ENCODE data around the gene HORMAD2. TPM values are rescaled to one million over a fixed set of nuclear protein-coding genes. Genes with fewer than 3 reads are reported as not detected.

HORMAD2 gene
- total and polyA plus RNA-seq, 4 donors, result 0.02 to 0.46 TPM; not detected in 2

- H3K36me3 ChIP-seq (ENCODE audit: control insufficient read depth in 4 of 4, insufficient read depth in 4 of 4, low read length in 4 of 4), result no peaks in the 10 kb centered on the region
Measured at GRCh38 chr22:30043161-30043560, 37.1 kb upstream of the HORMAD2 start.

GRCh38 chr22:30044369-30044768 lies 35.9 kb upstream of the HORMAD2 start:
- H3K27ac ChIP-seq (ENCODE audit: low read depth in 1 of 2, low read length in 1 of 2), result no peak overlapping the region

More at GRCh38 chr22:30043161-30043560, 37.1 kb upstream of the HORMAD2 start:
- Histone ChIP-seq H3K9ac (ENCODE audit: insufficient read depth in 1 of 2, low read length in 2 of 2) (no peak overlapping the region), H3K4me1 (ENCODE audit: control insufficient read depth in 5 of 5, insufficient read depth in 5 of 5, low read length in 5 of 5) (peaks cover 0 to 8% (median 0%) of the 10 kb centered on the region in 5 donors), H3K27ac (ENCODE audit: low read depth in 1 of 2, low read length in 1 of 2) (no peak overlapping the region), H3K9me3 (ENCODE audit: control insufficient read depth in 4 of 4, insufficient read depth in 3 of 4, low read length in 3 of 4) (no peaks in the 10 kb centered on the region), H3K4me3 (no peak overlapping the region), H3K27me3 (ENCODE audit: control insufficient read depth in 3 of 3, insufficient read depth in 3 of 3, low read length in 2 of 3) (no peaks in the 10 kb centered on the region)
- 49 to 59% methylated on average over 4 of the region's 4 CpGs for WGBS, 2 donors
- TF ChIP-seq CTCF (IDR thresholded peaks at IDR 0.05; ENCODE audit: control extremely low read depth, extremely low read depth), result no peak
- DNase-seq (no peak), ATAC-seq (ENCODE audit: insufficient read depth, low FRiP score) (no peak)

GRCh38 chr22:30044881-30045493 lies 35.3 kb upstream of the HORMAD2 start:
- H3K4me1 ChIP-seq (ENCODE audit: control insufficient read depth in 5 of 5, insufficient read depth in 5 of 5, low read length in 5 of 5), result peaks cover 0 to 8% (median 0%) of the 10 kb centered on the region in 5 donors
- H3K27ac ChIP-seq (ENCODE audit: low read depth in 1 of 2, low read length in 1 of 2), result no peak overlapping the region
- H3K27me3 ChIP-seq (ENCODE audit: control insufficient read depth in 3 of 3, insufficient read depth in 3 of 3, low read length in 2 of 3), result no peaks in the 10 kb centered on the region
- H3K4me3 ChIP-seq, result no peak overlapping the region
- no peak for TF ChIP-seq CTCF (IDR thresholded peaks at IDR 0.05; ENCODE audit: control extremely low read depth, extremely low read depth)
- no peaks in the 10 kb centered on the region for H3K36me3 ChIP-seq (ENCODE audit: control insufficient read depth in 4 of 4, insufficient read depth in 4 of 4, low read length in 4 of 4)
- H3K9ac ChIP-seq (ENCODE audit: insufficient read depth in 1 of 2, low read length in 2 of 2), result no peak overlapping the region
- no peaks in the 10 kb centered on the region for H3K9me3 ChIP-seq (ENCODE audit: control insufficient read depth in 4 of 4, insufficient read depth in 3 of 4, low read length in 3 of 4)
- 90 to 97% methylated on average over 4 of the region's 4 CpGs for WGBS, 2 donors
- no peak for ATAC-seq (ENCODE audit: insufficient read depth, low FRiP score)
- no peak for DNase-seq

More at GRCh38 chr22:30044369-30044768, 35.9 kb upstream of the HORMAD2 start:
- Histone ChIP-seq H3K27me3 (ENCODE audit: control insufficient read depth in 3 of 3, insufficient read depth in 3 of 3, low read length in 2 of 3) (no peaks in the 10 kb centered on the region), H3K36me3 (ENCODE audit: control insufficient read depth in 4 of 4, insufficient read depth in 4 of 4, low read length in 4 of 4) (no peaks in the 10 kb centered on the region), H3K9me3 (ENCODE audit: control insufficient read depth in 4 of 4, insufficient read depth in 3 of 4, low read length in 3 of 4) (no peaks in the 10 kb centered on the region), H3K4me3 (no peak overlapping the region), H3K4me1 (ENCODE audit: control insufficient read depth in 5 of 5, insufficient read depth in 5 of 5, low read length in 5 of 5) (peaks cover 0 to 8% (median 0%) of the 10 kb centered on the region in 5 donors), H3K9ac (ENCODE audit: insufficient read depth in 1 of 2, low read length in 2 of 2) (no peak overlapping the region)
- WGBS, 2 donors, result 45 to 82% methylated on average over 3 of the region's 3 CpGs
- ATAC-seq (ENCODE audit: insufficient read depth, low FRiP score) (peak; percentile 54), DNase-seq (peak in 1 of 3 donors; percentile 28)
- TF ChIP-seq CTCF (IDR thresholded peaks at IDR 0.05; ENCODE audit: control extremely low read depth, extremely low read depth), result no peak

- Histone ChIP-seq H3K9ac (ENCODE audit: insufficient read depth in 1 of 2, low read length in 2 of 2) (no peak overlapping the region), H3K4me1 (ENCODE audit: control insufficient read depth in 5 of 5, insufficient read depth in 5 of 5, low read length in 5 of 5) (peaks cover 0 to 8% (median 0%) of the 10 kb centered on the region in 5 donors), H3K4me3 (no peak overlapping the region), H3K9me3 (ENCODE audit: control insufficient read depth in 4 of 4, insufficient read depth in 3 of 4, low read length in 3 of 4) (no peaks in the 10 kb centered on the region), H3K36me3 (ENCODE audit: control insufficient read depth in 4 of 4, insufficient read depth in 4 of 4, low read length in 4 of 4) (no peaks in the 10 kb centered on the region), H3K27ac (ENCODE audit: low read depth in 1 of 2, low read length in 1 of 2) (no peak overlapping the region), H3K27me3 (ENCODE audit: control insufficient read depth in 3 of 3, insufficient read depth in 3 of 3, low read length in 2 of 3) (no peaks in the 10 kb centered on the region)
- ATAC-seq (ENCODE audit: insufficient read depth, low FRiP score) (no peak), DNase-seq (no peak)
- WGBS, 2 donors, result 80 to 83% methylated on average over 4 of the region's 4 CpGs
- no peak for TF ChIP-seq CTCF (IDR thresholded peaks at IDR 0.05; ENCODE audit: control extremely low read depth, extremely low read depth)
Measured at GRCh38 chr22:30045494-30045887, 34.8 kb upstream of the HORMAD2 start.
